Erythroblast (primary cell): ENCODE measurements around the gene GPC6.

Source experiments
- GATA1 ChIP-seq: IDR thresholded peaks from 2 replicates; pipeline ENCODE4 v1.6.1; 2011; ENCODE audit warnings: low read depth, mild to moderate bottlenecking, control low read depth, low read length, moderate library complexity
- POLR2A ChIP-seq: IDR thresholded peaks from 2 replicates; pipeline ENCODE4 v1.6.1; 2011; ENCODE audit warnings: mild to moderate bottlenecking, low read length

GRCh38 chr13:93865235-93865634, 638.6 kb downstream of the GPC6 start:
- TF ChIP-seq POLR2A = no peak
- no peak for TF ChIP-seq GATA1
